ENCODE results near the gene WFDC2.
A peak's percentile ranks its signal among the peaks of the same experiment; 100 is the strongest.

WFDC2 gene

DNA sequence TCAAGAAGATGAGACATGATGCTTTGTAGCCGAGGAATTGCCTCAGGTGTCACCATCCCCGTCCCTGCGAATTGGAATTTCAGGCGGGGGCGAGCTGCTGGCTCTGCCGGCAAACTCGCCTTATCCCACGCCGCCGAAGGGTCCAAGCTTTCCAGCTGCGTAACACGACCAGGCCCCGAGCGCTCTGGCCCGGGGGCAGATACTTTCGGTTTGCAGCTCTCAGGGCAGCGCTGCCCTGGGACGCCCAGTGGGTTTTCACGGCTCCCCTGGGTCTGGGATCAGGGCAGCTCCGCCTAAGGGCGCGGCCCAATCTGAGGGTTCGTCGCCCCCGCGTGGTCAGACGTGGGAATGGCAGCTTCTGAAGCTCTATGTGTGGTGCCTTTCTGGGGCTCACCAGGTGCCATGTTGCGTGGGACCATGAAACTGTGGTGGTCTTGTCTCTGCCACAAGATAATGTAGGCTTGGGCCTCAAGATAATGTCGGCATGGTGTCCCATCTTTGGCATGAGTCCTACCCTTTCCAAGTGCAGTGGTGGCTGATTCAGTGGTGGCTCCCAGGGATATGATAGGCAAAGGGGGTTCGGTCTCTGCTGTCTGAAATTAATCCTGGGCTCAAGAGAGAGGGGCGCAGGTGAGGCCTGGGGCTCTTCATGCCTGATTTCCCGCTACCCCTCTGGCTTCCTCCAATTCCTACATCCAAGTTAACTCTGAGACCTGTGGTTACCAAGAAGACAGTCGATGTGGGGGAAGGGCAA is 32.6 kb upstream of the WFDC2 start:
- H3K9me3 Mint-ChIP-seq, result no peaks in the 10 kb centered on the region
- H3K27ac Mint-ChIP-seq, result no peak overlapping the region
- no peaks in the 10 kb centered on the region for H3K4me1 Mint-ChIP-seq
- H3K36me3 Mint-ChIP-seq (ENCODE audit: low read depth), result no peaks in the 10 kb centered on the region
- TF ChIP-seq, protein P1, sequence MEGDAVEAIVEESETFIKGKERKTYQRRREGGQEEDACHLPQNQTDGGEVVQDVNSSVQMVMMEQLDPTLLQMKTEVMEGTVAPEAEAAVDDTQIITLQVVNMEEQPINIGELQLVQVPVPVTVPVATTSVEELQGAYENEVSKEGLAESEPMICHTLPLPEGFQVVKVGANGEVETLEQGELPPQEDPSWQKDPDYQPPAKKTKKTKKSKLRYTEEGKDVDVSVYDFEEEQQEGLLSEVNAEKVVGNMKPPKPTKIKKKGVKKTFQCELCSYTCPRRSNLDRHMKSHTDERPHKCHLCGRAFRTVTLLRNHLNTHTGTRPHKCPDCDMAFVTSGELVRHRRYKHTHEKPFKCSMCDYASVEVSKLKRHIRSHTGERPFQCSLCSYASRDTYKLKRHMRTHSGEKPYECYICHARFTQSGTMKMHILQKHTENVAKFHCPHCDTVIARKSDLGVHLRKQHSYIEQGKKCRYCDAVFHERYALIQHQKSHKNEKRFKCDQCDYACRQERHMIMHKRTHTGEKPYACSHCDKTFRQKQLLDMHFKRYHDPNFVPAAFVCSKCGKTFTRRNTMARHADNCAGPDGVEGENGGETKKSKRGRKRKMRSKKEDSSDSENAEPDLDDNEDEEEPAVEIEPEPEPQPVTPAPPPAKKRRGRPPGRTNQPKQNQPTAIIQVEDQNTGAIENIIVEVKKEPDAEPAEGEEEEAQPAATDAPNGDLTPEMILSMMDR (IDR thresholded peaks at IDR 0.05; ENCODE audit: unreplicated experiment in 3 of 3), result peak; percentile 87 to 94 (median 91)
- H3K4me3 Mint-ChIP-seq, result peak overlapping the region; percentile 83 to 86 (median 84)
- peaks cover 12% of the 10 kb centered on the region for H3K27me3 Mint-ChIP-seq (ENCODE audit: low read depth)

DNA sequence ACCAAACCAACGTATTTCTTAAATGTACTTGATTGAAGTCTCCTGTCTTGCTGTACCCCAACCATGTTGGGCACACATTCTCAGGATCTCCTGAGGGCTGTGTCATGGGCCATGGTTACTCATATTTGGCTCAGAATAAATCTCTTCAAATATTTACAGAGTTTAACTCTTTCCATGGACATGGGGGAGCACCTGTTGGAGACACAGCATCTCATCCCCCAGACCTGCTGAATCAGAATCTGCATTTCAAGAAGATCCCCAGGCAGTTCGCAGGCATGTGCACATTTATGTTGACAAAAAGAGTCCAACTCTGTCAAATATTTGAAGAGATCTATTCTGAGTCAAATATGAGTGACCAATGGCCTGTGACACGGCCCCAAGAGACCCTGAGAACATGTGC is 29.1 kb upstream of the WFDC2 start:
- H3K27ac Mint-ChIP-seq, result peak overlapping the region in 1 of 3 experiments; percentile 78
- TF ChIP-seq, protein P1 (IDR thresholded peaks at IDR 0.05; ENCODE audit: unreplicated experiment in 3 of 3), result no peak
- H3K9me3 Mint-ChIP-seq, result no peaks in the 10 kb centered on the region
- no peaks in the 10 kb centered on the region for H3K4me1 Mint-ChIP-seq
- peaks cover 20% of the 10 kb centered on the region for H3K27me3 Mint-ChIP-seq (ENCODE audit: low read depth)
- H3K36me3 Mint-ChIP-seq (ENCODE audit: low read depth), result no peaks in the 10 kb centered on the region
- H3K4me3 Mint-ChIP-seq, result peak overlapping the region in 1 of 3 experiments; percentile 31

DNA sequence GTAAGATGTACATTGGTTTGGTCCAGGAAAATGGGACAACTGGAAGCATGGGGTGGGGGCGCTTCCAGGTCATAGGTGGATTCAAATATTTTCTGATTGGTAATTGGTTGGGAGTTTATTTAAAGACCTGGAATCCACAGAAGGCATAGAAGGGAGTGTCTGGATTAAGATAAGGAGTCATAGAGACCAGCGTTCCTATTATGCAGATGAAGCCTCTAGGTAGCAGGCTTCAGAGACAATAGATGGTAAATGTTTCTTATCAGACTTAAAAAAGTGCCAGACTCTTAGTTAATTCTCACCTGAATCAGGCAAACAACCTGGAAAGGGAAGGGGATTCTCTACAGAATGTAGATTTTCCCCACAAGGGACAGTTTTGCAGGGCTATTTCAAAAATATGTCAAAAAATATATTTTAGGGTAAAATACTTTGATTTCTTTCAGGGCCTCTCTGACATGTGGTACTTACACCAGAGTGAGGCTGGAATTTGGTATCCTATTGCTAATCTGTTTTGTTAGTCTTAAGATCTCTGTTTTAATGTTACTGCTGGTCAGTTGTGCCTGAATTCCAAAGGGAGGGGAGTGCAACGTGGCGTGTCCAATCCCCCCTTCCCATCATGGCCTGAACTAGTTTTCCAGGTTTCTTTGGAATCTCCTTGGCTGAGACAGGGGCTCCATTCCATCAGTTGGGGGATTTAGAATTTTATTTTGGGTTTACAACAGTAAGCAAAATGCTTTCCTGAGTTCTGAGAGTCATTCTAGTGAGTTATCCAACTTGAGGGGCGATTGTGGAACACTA is 28.5 kb upstream of the WFDC2 start:
- peak overlapping the region in 1 of 3 experiments; percentile 81 for H3K27ac Mint-ChIP-seq

DNA sequence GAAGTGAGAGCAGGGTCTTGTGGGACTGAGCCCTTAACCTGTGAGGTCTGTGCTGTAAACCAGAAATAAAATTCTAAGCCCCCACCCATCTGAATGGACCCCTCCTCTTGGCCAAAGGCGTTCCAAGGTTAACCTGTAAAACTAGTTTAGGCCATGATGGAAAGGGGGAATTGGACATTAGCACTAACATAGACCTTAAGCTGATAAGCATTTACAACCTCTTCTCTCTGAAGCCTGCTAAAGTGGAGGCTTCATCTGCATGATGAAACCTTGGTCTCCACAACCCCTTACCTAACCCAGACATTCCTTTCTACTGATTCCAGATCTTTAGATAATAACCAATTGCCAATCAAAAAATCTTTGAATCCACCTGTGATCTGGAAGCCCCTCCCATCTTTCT is 27.8 kb upstream of the WFDC2 start:
- H3K4me1 Mint-ChIP-seq, result no peaks in the 10 kb centered on the region
- TF ChIP-seq, protein P1 (IDR thresholded peaks at IDR 0.05; ENCODE audit: unreplicated experiment in 3 of 3), result no peak
- no peaks in the 10 kb centered on the region for H3K9me3 Mint-ChIP-seq
- no peaks in the 10 kb centered on the region for H3K36me3 Mint-ChIP-seq (ENCODE audit: low read depth)
- peaks cover 13% of the 10 kb centered on the region for H3K27me3 Mint-ChIP-seq (ENCODE audit: low read depth)
- H3K4me3 Mint-ChIP-seq, result no peak overlapping the region
- peak overlapping the region in 1 of 3 experiments; percentile 81 for H3K27ac Mint-ChIP-seq

More for the DNA sequence above, 28.5 kb upstream of the WFDC2 start:
- Mint-ChIP-seq H3K36me3 (ENCODE audit: low read depth) (no peaks in the 10 kb centered on the region), H3K27me3 (ENCODE audit: low read depth) (peaks cover 15% of the 10 kb centered on the region), H3K9me3 (no peaks in the 10 kb centered on the region), H3K4me3 (no peak overlapping the region), H3K4me1 (no peaks in the 10 kb centered on the region)
- TF ChIP-seq, protein P1 (IDR thresholded peaks at IDR 0.05; ENCODE audit: unreplicated experiment in 3 of 3), result no peak

DNA sequence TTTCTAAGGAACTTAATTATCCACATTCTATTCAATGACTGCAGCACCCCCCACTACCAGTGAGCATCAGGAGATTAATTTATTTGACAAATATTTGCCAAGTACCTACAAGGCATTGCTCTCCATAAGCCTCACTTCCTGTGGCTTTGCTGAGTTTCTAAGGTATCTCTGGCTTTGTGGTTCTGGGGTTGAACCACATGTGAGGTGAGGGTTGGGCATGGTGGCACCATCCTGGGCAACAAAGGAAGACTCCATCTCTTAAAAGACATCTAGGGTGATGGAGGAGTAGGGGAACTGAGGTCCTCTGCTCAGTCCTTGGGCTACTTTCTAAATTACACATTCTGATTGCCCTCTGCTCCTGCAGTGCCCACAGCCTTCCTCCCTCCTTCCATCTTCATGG is 25.5 kb upstream of the WFDC2 start:
- Mint-ChIP-seq H3K4me3 (no peak overlapping the region), H3K27ac (no peak overlapping the region), H3K27me3 (ENCODE audit: low read depth) (peaks cover 9% of the 10 kb centered on the region), H3K36me3 (ENCODE audit: low read depth) (no peaks in the 10 kb centered on the region), H3K9me3 (no peaks in the 10 kb centered on the region), H3K4me1 (no peaks in the 10 kb centered on the region)
- TF ChIP-seq, protein P1 (IDR thresholded peaks at IDR 0.05; ENCODE audit: unreplicated experiment in 3 of 3), result no peak

Measured in nephron (organoid).